ENCODE measurements around the gene R3HDM2. TPM values are rescaled to one million over a fixed set of nuclear protein-coding genes. Genes with fewer than 3 reads are reported as not detected.
"Not testable (repeated sequence)": the region's sequence is repeated elsewhere in the genome, so short reads cannot be mapped to it uniquely, and the experiment has no call there.

R3HDM2 gene
- total and polyA plus RNA-seq, 2 donors (not counting 1 experiment from before 2014, with no cell fraction given), result 21.3 to 22.8 TPM

DNA sequence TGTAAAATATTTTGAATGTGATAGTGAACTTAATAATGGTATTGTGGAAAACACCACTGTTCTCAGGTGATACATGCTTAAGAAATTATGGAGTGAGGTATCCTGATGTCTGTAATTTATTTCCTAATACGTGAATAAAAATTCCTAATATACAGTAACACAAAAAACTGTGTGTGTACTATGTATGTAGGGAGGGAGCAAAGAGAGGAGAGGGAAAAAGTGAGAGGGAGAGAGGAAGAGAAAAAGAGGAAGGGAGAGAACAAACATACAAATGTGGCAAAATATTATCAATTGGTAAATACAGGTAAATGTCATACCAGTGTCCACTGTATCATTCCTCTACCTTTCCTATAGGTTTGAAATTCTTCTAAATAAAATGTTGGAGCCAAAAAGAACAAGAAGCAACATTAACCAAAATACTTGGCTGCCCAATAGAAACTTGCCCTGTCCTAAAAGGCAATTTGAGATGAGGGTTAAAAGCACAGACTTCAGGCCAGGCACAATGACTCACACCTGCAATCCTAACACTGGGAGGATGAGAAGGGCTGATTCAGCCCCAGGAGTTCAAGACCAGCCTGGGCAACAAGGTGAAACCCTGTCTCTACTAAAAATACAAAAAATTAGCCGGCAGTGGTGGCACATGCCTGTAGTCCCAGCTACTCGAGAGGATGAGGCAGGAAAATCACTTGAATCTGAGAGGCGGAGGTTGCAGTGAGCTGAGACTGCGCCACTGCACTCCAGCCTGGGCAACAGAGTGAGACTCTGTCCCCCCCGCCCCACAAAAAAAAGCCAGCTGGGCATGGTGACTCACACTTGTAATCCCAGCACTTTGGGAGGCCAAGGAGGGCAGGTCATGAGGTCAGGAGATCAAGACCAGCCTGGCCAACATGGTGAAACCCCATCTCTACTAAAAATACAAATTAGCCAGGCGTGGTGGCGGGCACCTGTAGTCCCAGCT, 14.5 kb downstream of the R3HDM2 start:
- Histone ChIP-seq H4K20me1 (ENCODE audit: control insufficient read depth, extremely low read depth, insufficient read depth, low read length) (no peaks in the 10 kb centered on the region), H3K4me1 (ENCODE audit: control insufficient read depth, extremely low read depth, insufficient read depth, low read length) (no peaks in the 10 kb centered on the region), H3K4me3 (replicated peaks in 1 of 4; ENCODE audit: control extremely low read depth in 1 of 4, insufficient read depth in 1 of 4, low read depth in 3 of 4, low read length in 4 of 4) (no peak overlapping the region), H2AFZ (ENCODE audit: low read length) (no peak overlapping the region), H3K36me3 (ENCODE audit: control insufficient read depth, insufficient read depth, low read length) (no peaks in the 10 kb centered on the region), H3K27me3 (ENCODE audit: control insufficient read depth, insufficient read depth, low read length) (no peaks in the 10 kb centered on the region), H3K9ac (ENCODE audit: insufficient read depth, low read length) (no peak overlapping the region), H3K79me2 (ENCODE audit: control insufficient read depth, insufficient read depth, low read length) (peaks cover 8% of the 10 kb centered on the region), H3K4me2 (ENCODE audit: extremely low read depth, insufficient read depth, low read length) (no peak overlapping the region), H3K9me3 (ENCODE audit: control insufficient read depth, insufficient read depth, low read depth, low read length) (no peaks in the 10 kb centered on the region), H3K27ac (ENCODE audit: insufficient read depth, low read length) (no peak overlapping the region)
- DNase-seq (ENCODE audit: low read depth in 2 of 2), result peak; percentile 30 to 36
- TF ChIP-seq EZH2 (IDR thresholded peaks at IDR 0.05; ENCODE audit: low read length, missing control alignments) (no peak), CTCF (conservative IDR thresholded peaks at IDR 0.05 in 1 of 2, IDR thresholded peaks at IDR 0.05 in 1 of 2; ENCODE audit: low read depth in 1 of 2, low read length in 2 of 2) (no peak)

GRCh38 chr12:57415088-57415487, 15.8 kb downstream of the R3HDM2 start:
- H3K79me2 ChIP-seq (ENCODE audit: control insufficient read depth, insufficient read depth, low read length), result peaks cover 10% of the 10 kb centered on the region
- no peak overlapping the region for H3K9ac ChIP-seq (ENCODE audit: insufficient read depth, low read length)
- no peaks in the 10 kb centered on the region for H4K20me1 ChIP-seq (ENCODE audit: control insufficient read depth, extremely low read depth, insufficient read depth, low read length)
- TF ChIP-seq CTCF (conservative IDR thresholded peaks at IDR 0.05 in 1 of 2, IDR thresholded peaks at IDR 0.05 in 1 of 2; ENCODE audit: low read depth in 1 of 2, low read length in 2 of 2) (no peak), EZH2 (IDR thresholded peaks at IDR 0.05; ENCODE audit: low read length, missing control alignments) (no peak)
- no peak overlapping the region for H3K4me3 ChIP-seq (replicated peaks in 1 of 4; ENCODE audit: control extremely low read depth in 1 of 4, insufficient read depth in 1 of 4, low read depth in 3 of 4, low read length in 4 of 4)
- no peak overlapping the region for H2AFZ ChIP-seq (ENCODE audit: low read length)
- H3K9me3 ChIP-seq (ENCODE audit: control insufficient read depth, insufficient read depth, low read depth, low read length), result no peaks in the 10 kb centered on the region
- H3K27ac ChIP-seq (ENCODE audit: insufficient read depth, low read length), result no peak overlapping the region
- H3K27me3 ChIP-seq (ENCODE audit: control insufficient read depth, insufficient read depth, low read length), result no peaks in the 10 kb centered on the region
- DNase-seq (ENCODE audit: low read depth in 2 of 2), result no peak
- no peaks in the 10 kb centered on the region for H3K4me1 ChIP-seq (ENCODE audit: control insufficient read depth, extremely low read depth, insufficient read depth, low read length)
- H3K4me2 ChIP-seq (ENCODE audit: extremely low read depth, insufficient read depth, low read length), result no peak overlapping the region
- no peaks in the 10 kb centered on the region for H3K36me3 ChIP-seq (ENCODE audit: control insufficient read depth, insufficient read depth, low read length)

DNA sequence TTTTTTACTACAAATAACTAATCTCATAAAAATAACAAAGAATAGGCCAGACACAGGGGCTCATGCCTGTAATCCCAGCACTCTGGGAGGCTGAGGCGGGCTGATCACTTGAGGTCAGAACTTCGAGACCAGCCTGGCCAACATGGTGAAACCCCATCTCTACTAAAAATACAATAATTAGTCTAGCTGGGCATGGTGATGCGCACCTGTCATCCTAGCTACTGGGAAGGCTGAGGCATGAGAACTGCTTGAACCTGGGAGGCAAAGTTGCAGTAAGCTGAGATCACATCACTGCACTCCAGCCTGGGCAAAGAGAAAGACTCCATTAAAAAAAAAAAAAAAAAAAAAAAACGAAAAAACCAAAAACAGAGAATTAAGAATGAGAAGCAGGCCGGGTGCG, 16.7 kb downstream of the R3HDM2 start:
- not testable (repeated sequence) for H3K9ac ChIP-seq (ENCODE audit: insufficient read depth, low read length); H3K27me3 ChIP-seq (ENCODE audit: control insufficient read depth, insufficient read depth, low read length); H3K4me3 ChIP-seq (replicated peaks in 1 of 4; ENCODE audit: control extremely low read depth in 1 of 4, insufficient read depth in 1 of 4, low read depth in 3 of 4, low read length in 4 of 4); H2AFZ ChIP-seq (ENCODE audit: low read length); H3K4me2 ChIP-seq (ENCODE audit: extremely low read depth, insufficient read depth, low read length); H3K4me1 ChIP-seq (ENCODE audit: control insufficient read depth, extremely low read depth, insufficient read depth, low read length); H4K20me1 ChIP-seq (ENCODE audit: control insufficient read depth, extremely low read depth, insufficient read depth, low read length); H3K9me3 ChIP-seq (ENCODE audit: control insufficient read depth, insufficient read depth, low read depth, low read length); DNase-seq (ENCODE audit: low read depth in 2 of 2); H3K27ac ChIP-seq (ENCODE audit: insufficient read depth, low read length); H3K36me3 ChIP-seq (ENCODE audit: control insufficient read depth, insufficient read depth, low read length)
- peaks cover 10% of the 10 kb centered on the region for H3K79me2 ChIP-seq (ENCODE audit: control insufficient read depth, insufficient read depth, low read length)

Measured in fibroblast of lung (primary cell).